GM21390 (cell line): ENCODE results near the gene HTT-AS.
"Not testable (repeated sequence)": the region's sequence is repeated elsewhere in the genome, so short reads cannot be mapped to it uniquely, and the experiment has no call there.

Experiments used
- ATAC-seq: cut with Tn5 transposase; IDR thresholded peaks from one replicate; pipeline ENCODE4 v1.9.1; 2021; ENCODE audit not compliant: unreplicated experiment

Gene HTT-AS

DNA sequence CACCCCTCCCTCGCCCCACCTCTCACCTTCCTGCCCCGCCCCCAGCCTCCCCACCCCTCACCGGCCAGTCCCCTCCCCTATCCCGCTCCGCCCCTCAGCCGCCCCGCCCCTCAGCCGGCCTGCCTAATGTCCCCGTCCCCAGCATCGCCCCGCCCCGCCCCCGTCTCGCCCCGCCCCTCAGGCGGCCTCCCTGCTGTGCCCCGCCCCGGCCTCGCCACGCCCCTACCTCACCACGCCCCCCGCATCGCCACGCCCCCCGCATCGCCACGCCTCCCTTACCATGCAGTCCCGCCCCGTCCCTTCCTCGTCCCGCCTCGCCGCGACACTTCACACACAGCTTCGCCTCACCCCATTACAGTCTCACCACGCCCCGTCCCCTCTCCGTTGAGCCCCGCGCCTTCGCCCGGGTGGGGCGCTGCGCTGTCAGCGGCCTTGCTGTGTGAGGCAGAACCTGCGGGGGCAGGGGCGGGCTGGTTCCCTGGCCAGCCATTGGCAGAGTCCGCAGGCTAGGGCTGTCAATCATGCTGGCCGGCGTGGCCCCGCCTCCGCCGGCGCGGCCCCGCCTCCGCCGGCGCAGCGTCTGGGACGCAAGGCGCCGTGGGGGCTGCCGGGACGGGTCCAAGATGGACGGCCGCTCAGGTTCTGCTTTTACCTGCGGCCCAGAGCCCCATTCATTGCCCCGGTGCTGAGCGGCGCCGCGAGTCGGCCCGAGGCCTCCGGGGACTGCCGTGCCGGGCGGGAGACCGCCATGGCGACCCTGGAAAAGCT, at the start of gene HTT-AS, which contains the start of gene HTT:
Gene HTT-AS, minus strand, starts transcription at position 461 of the 768 bp plus-strand sequence.
Gene HTT, plus strand, starts transcription at position 604 of the 768 bp plus-strand sequence. Its CDS starts 145 bp downstream, at position 749.
- peak; percentile 80 for ATAC-seq

DNA sequence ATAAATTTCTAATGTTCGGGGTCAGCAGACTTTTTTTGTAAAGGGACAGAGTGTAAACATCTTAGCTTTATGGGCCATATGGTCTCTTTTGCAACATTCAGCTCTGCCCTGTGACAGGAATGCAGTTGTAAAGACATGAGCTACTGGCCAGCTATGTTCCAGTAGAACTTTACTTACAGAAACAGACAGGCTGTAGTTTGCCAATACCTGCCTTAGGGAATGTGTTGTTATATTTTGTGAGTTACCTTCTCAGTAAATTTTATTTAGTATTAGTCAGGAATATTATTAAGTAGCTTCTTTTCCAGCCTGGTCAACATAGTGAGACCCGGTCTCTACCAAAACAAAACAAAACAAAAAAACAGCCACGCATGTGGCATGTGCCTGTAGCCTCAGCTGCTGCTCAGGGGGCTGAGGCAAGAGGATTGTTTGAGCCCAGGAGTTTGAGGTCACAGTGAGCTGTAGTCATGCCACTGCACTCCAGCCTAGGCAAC, 48.9 kb upstream of the HTT-AS start:
- ATAC-seq: no peak

DNA sequence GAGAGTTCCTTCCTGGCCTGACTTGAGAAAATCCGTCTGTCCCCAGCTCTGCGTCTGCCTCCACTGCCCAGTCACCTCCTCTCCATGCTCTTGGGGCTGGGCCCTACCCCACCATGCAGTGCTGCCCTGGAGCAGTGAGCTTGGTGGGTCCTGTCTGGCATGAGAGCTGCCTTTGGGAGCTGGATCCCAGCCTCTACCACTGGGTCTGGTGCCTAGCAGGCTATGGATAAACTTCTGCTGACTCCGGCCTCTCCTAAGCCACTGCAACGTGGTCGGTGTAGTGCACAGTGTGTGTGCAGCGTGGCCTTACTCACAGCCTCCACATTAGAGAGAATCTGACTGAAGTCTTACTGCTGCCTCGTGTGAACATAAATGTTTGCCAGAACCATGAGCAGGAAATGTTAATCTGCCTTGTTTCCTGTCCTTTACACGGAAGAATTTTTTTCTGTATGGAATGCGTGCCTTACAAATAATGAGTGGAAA, 47.8 kb upstream of the HTT-AS start:
- no peak for ATAC-seq

DNA sequence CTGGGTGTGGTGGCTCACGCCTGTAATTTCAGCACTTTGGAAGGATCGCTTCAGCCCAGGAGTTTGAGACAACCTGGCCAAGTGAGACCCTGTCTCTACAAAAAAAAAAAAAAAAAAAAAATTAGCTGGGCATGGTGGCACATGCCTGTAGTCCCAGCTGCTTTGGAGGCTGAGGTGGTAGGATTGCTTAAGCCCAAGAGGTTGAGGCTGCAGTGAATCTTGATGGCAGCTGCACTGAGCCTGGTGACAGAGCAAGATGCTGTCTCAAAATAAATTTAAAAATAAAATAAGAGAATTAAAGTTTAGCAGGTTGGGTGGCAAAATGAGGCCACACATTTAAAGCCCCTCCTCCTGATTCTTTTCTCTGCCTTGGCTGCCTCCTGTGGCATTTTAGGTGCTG, 47.3 kb upstream of the HTT-AS start:
- ATAC-seq: no peak

DNA sequence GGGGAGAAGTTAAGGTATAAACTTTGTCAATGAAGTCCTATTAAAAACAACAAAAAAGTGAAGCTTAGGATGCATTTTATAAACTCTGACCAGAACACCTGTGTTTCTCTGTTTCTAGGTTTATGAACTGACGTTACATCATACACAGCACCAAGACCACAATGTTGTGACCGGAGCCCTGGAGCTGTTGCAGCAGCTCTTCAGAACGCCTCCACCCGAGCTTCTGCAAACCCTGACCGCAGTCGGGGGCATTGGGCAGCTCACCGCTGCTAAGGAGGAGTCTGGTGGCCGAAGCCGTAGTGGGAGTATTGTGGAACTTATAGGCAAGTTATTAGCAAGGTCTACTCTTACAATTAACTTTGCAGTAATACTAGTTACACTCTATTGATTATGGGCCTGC, 46.8 kb upstream of the HTT-AS start:
- no peak for ATAC-seq

DNA sequence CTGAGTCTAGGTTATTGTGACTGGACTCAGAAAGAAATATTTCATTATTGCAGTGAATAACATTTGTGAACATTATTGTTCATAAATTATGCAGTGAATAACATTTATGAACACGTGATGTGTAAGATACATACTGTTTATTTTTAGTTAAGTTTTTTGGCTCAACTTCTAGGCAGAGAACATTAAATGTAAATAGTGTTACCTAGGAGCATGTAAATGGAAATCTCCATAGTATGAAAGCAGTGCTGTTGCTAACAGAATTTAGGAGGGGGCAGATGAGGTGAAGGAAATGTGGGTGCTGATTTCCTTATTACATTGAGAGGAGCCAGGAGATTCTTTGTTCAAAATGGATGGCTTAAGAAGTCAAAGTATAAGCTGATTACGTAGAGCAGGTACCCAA, 45.1 kb upstream of the HTT-AS start:
- ATAC-seq: no peak

DNA sequence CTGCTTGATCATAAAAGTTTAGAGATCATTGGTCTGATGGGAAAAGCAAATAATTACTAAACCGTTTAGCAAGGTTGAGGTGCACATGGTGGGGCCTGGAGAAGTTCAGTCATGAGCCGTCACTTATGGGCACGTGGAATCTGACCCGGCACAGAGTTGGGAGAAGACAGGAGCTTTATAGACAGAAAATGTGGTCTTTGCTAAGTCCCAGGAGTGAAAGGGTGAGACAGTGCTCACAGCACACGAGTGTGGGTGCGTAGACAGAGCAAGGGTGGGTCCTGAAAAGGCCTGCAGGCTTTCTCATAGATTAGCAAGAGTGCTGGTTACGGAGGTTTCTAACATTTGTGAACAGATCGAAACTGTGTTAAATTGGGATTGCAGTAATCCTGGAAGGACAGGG, 44.0 kb upstream of the HTT-AS start:
- no peak for ATAC-seq

DNA sequence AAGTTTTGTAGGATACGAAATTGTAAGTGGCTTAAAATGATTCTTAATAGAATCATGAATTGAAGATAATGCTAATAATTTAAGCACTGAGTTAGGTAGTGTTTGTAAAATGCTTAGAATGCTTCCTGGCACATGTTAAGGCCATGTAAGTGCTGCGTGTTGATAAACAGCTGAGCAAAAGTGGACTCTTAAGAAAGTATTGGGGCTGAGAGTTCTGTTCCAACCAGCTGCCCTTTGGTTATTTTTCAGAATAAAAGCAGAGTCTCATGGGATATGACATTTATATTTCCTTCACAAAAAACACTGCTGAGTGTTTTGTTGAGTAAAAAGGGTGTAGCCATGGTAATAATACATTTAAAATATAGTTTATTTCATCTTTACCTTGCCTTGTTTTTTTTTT, 42.6 kb upstream of the HTT-AS start:
- no peak for ATAC-seq

DNA sequence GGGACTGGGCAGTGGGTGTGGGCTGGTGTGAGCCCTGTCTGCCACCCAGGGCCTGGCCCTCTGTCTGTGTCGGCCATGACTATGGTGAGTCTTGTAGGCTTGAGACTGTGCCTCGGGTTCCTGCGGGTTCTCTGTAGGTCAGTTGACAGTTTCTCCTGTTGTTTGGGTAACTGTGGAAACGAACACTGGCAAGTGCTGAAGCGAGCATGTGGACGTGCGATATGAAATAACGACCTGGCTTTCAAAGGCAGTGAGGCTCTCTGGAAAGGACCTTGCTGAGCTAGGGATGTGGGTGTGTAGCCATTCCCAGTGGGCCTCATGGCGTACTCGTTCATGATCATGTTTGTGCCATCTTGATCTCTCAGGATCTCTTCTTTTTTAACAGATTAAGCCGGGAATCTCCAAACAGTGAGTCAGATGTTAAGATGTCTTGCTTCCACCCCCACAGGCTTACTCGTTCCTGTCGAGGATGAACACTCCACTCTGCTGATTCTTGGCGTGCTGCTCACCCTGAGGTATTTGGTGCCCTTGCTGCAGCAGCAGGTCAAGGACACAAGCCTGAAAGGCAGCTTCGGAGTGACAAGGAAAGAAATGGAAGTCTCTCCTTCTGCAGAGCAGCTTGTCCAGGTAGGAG, 41.4 kb upstream of the HTT-AS start:
- ATAC-seq: no peak

DNA sequence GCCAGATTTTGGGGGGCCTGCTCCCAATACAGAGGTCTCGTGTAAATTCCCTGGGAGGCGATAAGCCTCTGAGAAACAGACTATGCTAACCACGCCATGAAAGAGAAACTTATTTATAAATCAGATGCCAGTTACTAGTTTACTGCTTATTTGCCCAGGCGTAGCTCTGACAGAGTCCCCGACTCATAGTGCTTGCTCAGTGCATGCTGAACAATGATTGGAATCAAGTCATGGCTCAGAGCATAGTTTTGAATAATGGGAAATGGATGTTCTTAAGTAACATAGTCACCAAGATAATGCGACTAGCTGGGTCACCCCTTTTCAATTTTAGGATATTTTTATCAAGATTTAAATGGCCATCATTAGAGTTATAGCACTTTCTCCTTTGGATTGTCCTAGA, 40.0 kb upstream of the HTT-AS start:
- ATAC-seq: no peak

DNA sequence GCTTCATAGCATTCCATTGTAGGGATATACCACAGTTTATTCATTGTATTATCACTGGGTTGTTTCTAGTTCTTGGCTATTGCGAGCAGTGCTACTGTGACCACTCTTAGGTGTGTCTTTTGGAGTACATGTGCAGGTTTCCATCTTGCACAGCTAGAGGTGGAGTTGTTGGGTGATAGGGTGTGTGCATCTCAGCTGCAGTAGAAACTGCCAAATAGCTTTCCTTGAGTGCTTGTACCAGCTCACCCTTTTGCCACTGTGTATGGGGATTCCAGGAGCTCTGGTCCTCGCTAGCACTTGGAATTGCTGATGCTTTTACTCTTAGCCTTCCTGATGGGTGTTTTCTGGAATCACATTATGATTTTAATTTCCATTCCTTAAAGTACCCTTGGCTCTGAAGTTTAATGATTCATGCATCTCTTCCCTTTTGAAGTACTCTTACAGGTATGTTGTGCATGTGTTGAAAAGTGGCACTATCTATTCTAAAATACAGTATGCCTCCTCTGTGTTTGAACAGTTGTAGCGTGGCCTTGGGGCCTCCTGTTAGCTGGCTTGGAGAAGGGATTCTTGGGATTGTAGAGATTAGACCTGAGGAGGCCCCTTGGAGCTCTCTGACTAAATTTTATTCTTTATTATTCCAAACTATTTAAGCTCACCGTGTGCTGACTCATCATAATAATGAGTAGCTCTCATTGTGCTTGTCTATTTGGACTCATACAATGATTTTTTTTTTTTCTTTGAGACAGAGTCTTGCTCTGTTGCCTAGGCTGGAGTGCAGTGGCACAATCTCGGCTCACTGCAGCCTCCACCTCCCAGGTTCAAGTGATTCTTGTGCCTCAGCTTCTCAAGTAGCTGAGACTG, 38.5 kb upstream of the HTT-AS start:
- ATAC-seq: no peak

DNA sequence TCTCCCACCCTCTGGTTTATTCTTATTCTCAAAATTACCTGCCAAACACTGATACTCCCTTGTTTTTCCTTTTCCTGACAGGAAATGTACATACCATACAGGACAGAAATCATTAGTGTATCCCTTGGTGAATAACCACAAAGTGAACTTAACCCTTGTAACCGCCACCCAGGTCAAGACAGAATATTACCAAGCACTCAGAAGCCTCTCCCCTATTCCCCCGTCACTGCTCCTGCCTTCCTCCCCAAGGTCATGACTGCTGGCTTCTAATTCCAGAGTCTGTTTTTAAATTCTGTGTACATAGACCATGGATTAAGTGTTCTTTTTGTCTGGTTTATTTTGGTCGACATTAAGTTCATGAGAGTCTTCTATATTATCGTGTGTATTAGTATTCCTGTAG, 37.9 kb upstream of the HTT-AS start:
- ATAC-seq: no peak

DNA sequence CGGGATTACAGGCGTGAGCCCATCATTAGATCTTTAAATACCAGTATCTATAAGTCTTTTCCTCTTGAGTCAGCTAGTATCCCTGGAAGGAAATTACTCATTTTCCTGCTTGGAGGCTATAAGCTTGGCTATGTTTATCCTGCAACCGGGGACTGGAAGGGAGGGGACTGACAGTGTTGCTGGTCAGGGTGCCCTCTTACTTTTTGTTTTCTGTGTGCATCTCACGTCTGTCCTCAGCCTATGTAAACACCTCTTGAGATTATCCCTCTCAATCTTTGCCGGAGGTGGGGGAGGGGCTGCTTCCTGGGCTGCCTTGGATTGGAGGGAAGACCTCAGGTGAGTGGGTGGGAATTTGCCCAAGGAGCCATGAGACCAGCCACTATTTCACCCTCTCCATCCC, 37.1 kb upstream of the HTT-AS start:
- no peak for ATAC-seq

DNA sequence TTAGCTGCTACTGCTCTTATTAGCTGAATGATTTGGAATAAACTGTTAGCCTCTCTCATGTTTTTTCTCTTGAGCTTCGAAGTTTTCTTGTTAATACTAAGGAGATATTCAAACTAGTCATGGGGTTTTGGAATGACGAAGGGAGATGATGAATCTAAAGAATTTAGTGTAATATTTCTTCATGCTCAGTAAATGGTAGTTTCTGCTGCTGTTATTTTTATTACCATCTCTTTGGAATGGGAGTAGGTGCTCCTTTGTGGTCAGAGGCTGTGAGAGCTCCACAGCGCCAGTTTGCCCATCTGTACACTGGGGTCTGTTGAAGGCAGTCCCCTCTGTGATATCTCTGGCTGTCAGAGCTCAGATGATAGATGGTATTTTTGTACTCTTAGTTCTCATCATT, 33.9 kb upstream of the HTT-AS start:
- ATAC-seq: no peak

DNA sequence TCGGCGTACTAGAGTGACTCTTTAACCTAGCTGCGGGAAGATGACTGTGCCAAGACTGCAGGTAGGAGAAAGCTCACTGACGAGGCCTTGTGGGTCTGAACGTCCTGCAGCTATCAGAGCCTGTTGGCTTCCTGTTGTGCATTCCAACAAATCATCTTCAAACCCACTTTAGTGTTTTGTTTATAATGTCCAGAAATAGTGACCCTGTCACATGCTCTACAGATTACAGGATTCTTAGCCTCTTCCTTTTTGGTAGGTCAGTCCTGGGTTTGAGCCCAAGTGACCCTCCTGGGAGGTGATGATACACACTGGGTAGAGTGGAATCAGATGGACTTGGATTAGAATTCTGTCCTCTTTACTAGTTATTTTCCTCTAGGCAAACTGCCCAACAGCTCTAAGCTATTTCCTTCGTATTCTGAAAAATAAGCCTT, 33.4 kb upstream of the HTT-AS start:
- ATAC-seq: no peak

DNA sequence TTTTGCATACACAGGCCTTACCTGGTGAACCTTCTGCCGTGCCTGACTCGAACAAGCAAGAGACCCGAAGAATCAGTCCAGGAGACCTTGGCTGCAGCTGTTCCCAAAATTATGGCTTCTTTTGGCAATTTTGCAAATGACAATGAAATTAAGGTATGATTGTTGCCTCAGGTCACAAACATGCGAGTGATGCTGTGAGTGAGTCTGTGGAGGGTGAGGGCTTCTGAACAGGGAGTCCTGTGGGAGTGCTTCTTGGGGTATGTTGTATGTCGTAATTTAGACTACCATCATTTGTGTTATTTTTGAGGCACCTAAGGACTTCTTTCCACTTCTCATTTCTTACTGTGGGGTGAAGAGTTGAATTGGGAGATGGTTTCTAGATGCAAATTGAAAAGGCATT, 32.9 kb upstream of the HTT-AS start:
- ATAC-seq: no peak

DNA sequence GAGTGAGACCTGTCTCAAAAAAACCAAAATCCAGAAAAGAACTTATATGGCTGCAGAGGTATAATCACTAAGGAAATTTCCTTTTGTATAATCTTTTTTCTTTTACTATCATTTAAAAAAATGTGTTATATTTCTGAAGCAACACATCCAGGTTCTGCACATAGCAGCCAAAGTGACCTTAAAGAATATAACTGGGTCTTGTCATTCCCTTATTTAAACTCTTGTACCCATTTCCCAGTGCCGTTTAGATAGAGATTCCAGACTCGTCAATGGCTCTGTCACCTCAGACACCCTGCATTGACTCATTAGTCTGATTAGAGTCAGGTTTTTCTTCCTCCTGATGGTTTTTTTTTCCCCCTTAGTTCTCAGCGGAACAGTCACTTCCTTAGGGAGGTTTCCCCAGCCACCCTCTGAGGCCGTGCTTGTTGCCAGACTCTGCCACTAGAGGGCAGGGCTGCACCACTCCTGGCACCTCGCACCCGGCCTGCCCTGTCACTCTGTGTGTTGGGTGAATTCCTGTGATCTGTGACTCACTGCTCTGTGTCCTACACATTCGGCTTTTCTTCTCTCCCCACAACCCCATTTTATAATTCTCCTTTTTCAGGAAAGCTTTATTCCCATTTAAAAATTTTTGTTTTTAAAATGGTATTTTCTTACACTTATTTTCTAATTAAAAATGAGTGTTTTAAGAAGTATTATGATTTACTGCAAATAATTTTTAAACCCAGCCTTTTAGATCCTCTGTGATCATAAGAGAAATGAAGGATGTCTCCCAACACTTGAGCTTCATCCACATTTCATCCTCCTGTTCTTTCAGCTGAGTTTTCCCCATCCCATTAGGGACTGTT, 32.2 kb upstream of the HTT-AS start:
- peak; percentile 97 for ATAC-seq

DNA sequence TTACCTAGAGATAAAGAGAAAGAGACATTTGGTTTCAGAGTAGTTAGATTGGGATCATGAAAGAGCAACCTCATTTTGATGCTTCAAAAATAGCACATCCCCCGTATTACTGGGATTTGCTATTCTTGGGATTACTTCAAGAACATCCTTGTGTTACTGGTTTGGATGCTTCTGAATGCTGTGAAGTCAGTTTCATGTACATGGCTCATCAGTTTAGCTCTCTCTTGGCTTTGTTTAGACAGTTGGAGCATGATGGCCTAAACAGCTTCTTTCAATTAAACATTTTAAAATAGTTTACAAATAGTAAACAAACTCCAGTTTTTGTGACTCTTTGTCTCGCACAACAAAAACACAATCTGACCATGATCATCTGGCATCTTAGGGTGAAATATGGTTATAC, 24.0 kb upstream of the HTT-AS start:
- ATAC-seq: no peak

DNA sequence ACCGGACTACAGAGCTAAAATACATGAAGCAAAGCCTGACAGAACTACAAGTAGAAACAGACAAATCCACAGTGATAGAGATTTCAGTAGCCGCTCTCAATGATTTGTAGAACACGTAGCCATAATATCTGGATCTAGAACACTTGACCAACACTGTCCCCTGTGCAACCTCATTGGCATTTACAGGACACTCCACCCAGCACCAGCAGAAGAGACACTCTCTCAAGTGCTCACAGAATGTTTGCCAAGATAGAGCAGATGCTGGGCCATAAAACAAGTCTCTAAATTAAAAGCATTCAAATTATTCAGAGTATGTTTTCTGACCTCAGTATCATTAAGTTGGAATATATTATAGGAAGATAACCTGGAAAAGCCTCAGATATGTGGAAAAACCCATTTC, 21.9 kb upstream of the HTT-AS start:
- no peak for ATAC-seq

DNA sequence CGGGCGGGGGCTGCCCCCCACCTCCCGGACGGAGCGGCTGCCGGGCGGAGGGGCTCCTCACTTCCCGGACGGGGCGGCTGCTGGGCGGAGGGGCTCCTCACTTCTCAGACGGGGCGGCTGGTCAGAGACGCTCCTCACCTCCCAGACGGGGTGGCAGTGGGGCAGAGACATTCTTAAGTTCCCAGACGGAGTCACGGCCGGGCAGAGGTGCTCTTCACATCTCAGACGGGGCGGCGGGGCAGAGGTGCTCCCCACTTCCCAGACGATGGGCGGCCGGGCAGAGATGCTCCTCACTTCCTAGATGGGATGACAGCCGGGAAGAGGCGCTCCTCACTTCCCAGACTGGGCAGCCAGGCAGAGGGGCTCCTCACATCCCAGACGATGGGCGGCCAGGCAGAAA, 20.4 kb upstream of the HTT-AS start:
- not testable (repeated sequence) for ATAC-seq
